ENCODE results near the gene TRIM40. TPM values are rescaled to one million over a fixed set of nuclear protein-coding genes. Genes with fewer than 3 reads are reported as not detected.

TRIM40 gene
- polyA plus RNA-seq, 1 donor (not counting 4 experiments of a cell fraction or from before 2014, with no cell fraction given) = not detected

DNA sequence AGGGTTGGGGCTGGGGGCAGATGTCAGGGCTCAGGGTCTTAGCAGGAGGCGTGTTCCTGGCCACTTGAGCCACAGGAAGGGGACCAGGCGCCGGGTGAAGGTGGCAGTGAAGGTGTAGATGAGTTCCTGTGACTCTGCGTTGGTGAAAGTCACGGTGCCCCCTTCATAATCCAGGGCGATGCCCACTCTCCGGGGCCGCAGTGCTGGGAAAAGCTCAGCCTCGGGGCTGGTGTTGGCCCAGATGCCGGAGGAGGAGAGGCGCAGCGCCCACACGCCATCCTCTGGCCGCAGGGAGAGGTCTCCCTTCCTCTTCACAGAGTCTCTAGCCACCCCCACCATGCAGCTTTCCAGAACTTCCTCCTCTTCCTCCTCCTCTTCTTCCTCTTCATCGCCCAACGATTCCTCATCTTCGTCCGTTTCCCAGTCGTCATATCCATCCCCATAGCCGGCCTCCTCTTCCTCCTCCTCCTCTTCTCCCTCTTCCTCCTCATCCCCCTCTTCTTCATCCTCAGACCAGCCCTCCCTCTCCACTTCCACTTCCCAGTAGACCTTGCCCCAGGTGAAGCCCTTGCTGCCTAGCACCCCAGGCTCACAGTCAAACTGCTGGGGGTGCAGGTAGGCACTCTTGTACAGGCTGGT is 50.0 kb downstream of the TRIM40 start:
- no peak overlapping the region for H3K4me2 ChIP-seq (ENCODE audit: control insufficient read depth, extremely low read depth, insufficient read depth, low read depth, low read length)
- dilution Hi-C loops (cut with MboI; ENCODE audit: extremely low pct_ligation_motif_present, low sequenced_read_pairs) = no loop called here
- no peak overlapping the region for H3K27ac ChIP-seq (ENCODE audit: control insufficient read depth, insufficient read depth, low read length)
- H3K9ac ChIP-seq (ENCODE audit: control insufficient read depth, extremely low read depth, insufficient read depth, low read length) = no peak overlapping the region
- FAIRE-seq (no peak), DNase-seq (ENCODE audit: low read depth, low spot score) (no peak)
- H3K27me3 ChIP-seq (ENCODE audit: control insufficient read depth, extremely low read depth, insufficient read depth, low read length) = no peaks in the 10 kb centered on the region
- H4K20me1 ChIP-seq (ENCODE audit: control insufficient read depth, extremely low read depth, insufficient read depth, low read length) = no peaks in the 10 kb centered on the region
- no peak overlapping the region for H2AFZ ChIP-seq (ENCODE audit: control insufficient read depth, low read length)
- TF ChIP-seq, protein P1, sequence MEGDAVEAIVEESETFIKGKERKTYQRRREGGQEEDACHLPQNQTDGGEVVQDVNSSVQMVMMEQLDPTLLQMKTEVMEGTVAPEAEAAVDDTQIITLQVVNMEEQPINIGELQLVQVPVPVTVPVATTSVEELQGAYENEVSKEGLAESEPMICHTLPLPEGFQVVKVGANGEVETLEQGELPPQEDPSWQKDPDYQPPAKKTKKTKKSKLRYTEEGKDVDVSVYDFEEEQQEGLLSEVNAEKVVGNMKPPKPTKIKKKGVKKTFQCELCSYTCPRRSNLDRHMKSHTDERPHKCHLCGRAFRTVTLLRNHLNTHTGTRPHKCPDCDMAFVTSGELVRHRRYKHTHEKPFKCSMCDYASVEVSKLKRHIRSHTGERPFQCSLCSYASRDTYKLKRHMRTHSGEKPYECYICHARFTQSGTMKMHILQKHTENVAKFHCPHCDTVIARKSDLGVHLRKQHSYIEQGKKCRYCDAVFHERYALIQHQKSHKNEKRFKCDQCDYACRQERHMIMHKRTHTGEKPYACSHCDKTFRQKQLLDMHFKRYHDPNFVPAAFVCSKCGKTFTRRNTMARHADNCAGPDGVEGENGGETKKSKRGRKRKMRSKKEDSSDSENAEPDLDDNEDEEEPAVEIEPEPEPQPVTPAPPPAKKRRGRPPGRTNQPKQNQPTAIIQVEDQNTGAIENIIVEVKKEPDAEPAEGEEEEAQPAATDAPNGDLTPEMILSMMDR (optimal IDR thresholded peaks at IDR 0.05 in 1 of 3, IDR thresholded peaks at IDR 0.05 in 1 of 3, conservative IDR thresholded peaks at IDR 0.05 in 1 of 3; ENCODE audit: extremely low read depth in 1 of 3, insufficient read depth in 2 of 3, low read length in 3 of 3) = no peak
- TF ChIP-seq EZH2 (IDR thresholded peaks at IDR 0.05; ENCODE audit: low read length) = no peak
- no peaks in the 10 kb centered on the region for H3K79me2 ChIP-seq (ENCODE audit: control insufficient read depth, insufficient read depth, low read length)
- no peaks in the 10 kb centered on the region for H3K9me3 ChIP-seq (ENCODE audit: control insufficient read depth, low read depth, low read length)
- peaks cover 20 to 22% of the 10 kb centered on the region in 2 experiments for H3K36me3 ChIP-seq (ENCODE audit: control insufficient read depth in 2 of 2, extremely low read depth in 1 of 2, insufficient read depth in 2 of 2, low read length in 2 of 2)
- H3K9me1 ChIP-seq (ENCODE audit: control insufficient read depth, extremely low read depth, insufficient read depth, low read length) = no peaks in the 10 kb centered on the region
- no peak overlapping the region for H3K4me3 ChIP-seq (ENCODE audit: control insufficient read depth in 2 of 3, extremely low read depth in 1 of 3, insufficient read depth in 2 of 3, low read depth in 1 of 3, low read length in 3 of 3)
- H3K4me1 ChIP-seq (ENCODE audit: control insufficient read depth, extremely low read depth, insufficient read depth, low read length) = no peaks in the 10 kb centered on the region

DNA sequence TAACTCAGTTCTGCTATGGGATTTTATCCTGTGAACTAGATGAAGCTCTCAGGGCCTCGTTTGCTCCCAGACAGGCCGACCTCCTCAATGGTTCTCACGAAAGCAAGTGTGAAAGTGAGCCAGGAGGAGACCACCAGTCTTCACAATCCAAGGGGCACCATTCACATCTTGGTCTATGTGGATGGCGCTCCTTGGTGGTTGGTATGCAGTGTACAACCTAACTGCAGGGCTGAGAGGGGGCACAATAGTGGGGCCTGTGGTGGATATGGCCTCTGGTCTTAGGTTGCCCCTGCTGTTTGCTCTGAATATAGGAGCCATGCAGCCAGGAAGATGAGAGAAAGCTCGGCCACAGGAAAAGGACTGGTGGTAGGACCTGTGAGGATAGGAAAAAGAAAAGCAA is 52.6 kb downstream of the TRIM40 start:
- H3K36me3 ChIP-seq (ENCODE audit: control insufficient read depth in 2 of 2, extremely low read depth in 1 of 2, insufficient read depth in 2 of 2, low read length in 2 of 2) = peaks cover 22 to 27% of the 10 kb centered on the region in 2 experiments

More for the DNA sequence above, 52.6 kb downstream of the TRIM40 start:
- Histone ChIP-seq H3K9ac (ENCODE audit: control insufficient read depth, extremely low read depth, insufficient read depth, low read length) (no peak overlapping the region), H3K27me3 (ENCODE audit: control insufficient read depth, extremely low read depth, insufficient read depth, low read length) (no peaks in the 10 kb centered on the region), H3K4me1 (ENCODE audit: control insufficient read depth, extremely low read depth, insufficient read depth, low read length) (no peaks in the 10 kb centered on the region), H3K27ac (ENCODE audit: control insufficient read depth, insufficient read depth, low read length) (no peak overlapping the region), H2AFZ (ENCODE audit: control insufficient read depth, low read length) (no peak overlapping the region), H3K4me3 (ENCODE audit: control insufficient read depth in 2 of 3, extremely low read depth in 1 of 3, insufficient read depth in 2 of 3, low read depth in 1 of 3, low read length in 3 of 3) (no peak overlapping the region), H3K79me2 (ENCODE audit: control insufficient read depth, insufficient read depth, low read length) (no peaks in the 10 kb centered on the region), H3K9me3 (ENCODE audit: control insufficient read depth, low read depth, low read length) (no peaks in the 10 kb centered on the region), H3K9me1 (ENCODE audit: control insufficient read depth, extremely low read depth, insufficient read depth, low read length) (no peaks in the 10 kb centered on the region), H4K20me1 (ENCODE audit: control insufficient read depth, extremely low read depth, insufficient read depth, low read length) (no peaks in the 10 kb centered on the region), H3K4me2 (ENCODE audit: control insufficient read depth, extremely low read depth, insufficient read depth, low read depth, low read length) (no peak overlapping the region)
- DNase-seq (ENCODE audit: low read depth, low spot score) (no peak), FAIRE-seq (no peak)
- dilution Hi-C loops (cut with MboI; ENCODE audit: extremely low pct_ligation_motif_present, low sequenced_read_pairs) = no loop called here
- TF ChIP-seq, protein P1 (optimal IDR thresholded peaks at IDR 0.05 in 1 of 3, IDR thresholded peaks at IDR 0.05 in 1 of 3, conservative IDR thresholded peaks at IDR 0.05 in 1 of 3; ENCODE audit: extremely low read depth in 1 of 3, insufficient read depth in 2 of 3, low read length in 3 of 3) = no peak
- TF ChIP-seq EZH2 (IDR thresholded peaks at IDR 0.05; ENCODE audit: low read length) = no peak

Data from keratinocyte (primary cell).